H9 (cell line): ENCODE results near the gene NAP1L5. TPM values are rescaled to one million over a fixed set of nuclear protein-coding genes. Genes with fewer than 3 reads are reported as not detected.
A peak's percentile ranks its signal among the peaks of the same experiment; 100 is the strongest.

Source experiments
- DNase-seq: peaks from one replicate; pipeline ENCODE4 v3.0.0-alpha.2; 2017
- H2AFZ ChIP-seq: one replicate; pipeline ENCODE4 v1.6.1; 2013; ENCODE audit warnings: mild to moderate bottlenecking, low read length, control low read depth, moderate library complexity
- H2AK5ac ChIP-seq: 2 replicates; pipeline ENCODE4 v1.6.1; 2013; ENCODE audit warnings: low read length, control low read depth, mixed read lengths; ENCODE audit not compliant: insufficient read length
- H2BK120ac ChIP-seq: one replicate; pipeline ENCODE4 v1.6.1; 2013; ENCODE audit warnings: low read depth, mild to moderate bottlenecking, low read length, control low read depth, inconsistent platforms; ENCODE audit not compliant: poor library complexity, severe bottlenecking
- H2BK12ac ChIP-seq: 2 replicates; pipeline ENCODE4 v1.6.1; 2013; ENCODE audit warnings: low read length, control low read depth, mixed read lengths, low read depth; ENCODE audit not compliant: insufficient read length
- H2BK15ac ChIP-seq: 2 replicates; pipeline ENCODE4 v1.6.1; 2013; ENCODE audit warnings: low read depth, low read length, control low read depth
- H2BK20ac ChIP-seq: one replicate; pipeline ENCODE4 v1.6.1; 2013; ENCODE audit warnings: low read depth, mild to moderate bottlenecking, low read length, control low read depth, inconsistent platforms; ENCODE audit not compliant: poor library complexity, severe bottlenecking
- H2BK5ac ChIP-seq: 2 replicates; pipeline ENCODE4 v1.6.1; 2013; ENCODE audit warnings: low read length, control low read depth, mixed read lengths; ENCODE audit not compliant: insufficient read length
- H3K14ac ChIP-seq: 2 replicates; pipeline ENCODE4 v1.6.1; 2013; ENCODE audit warnings: low read length, control low read depth; ENCODE audit not compliant: insufficient read depth
- H3K18ac ChIP-seq: 2 replicates; pipeline ENCODE4 v1.6.1; 2013; ENCODE audit warnings: low read depth, mild to moderate bottlenecking, mixed read lengths, low read length, control low read depth; ENCODE audit not compliant: insufficient read length
- H3K23ac ChIP-seq: 2 replicates; pipeline ENCODE4 v1.6.1; 2013; ENCODE audit warnings: low read length, control low read depth, mixed read lengths, low read depth; ENCODE audit not compliant: insufficient read length
- H3K23me2 ChIP-seq: 2 replicates; pipeline ENCODE4 v1.6.1; 2013; ENCODE audit warnings: low read depth, mild to moderate bottlenecking, mixed read lengths, low read length, control low read depth; ENCODE audit not compliant: insufficient read length, poor library complexity, severe bottlenecking
- H3K27ac ChIP-seq: 2 replicates; pipeline ENCODE4 v1.5.1; 2013; ENCODE audit warnings: low read length, control low read depth, mixed read lengths, low read depth; ENCODE audit not compliant: insufficient read length
- H3K27me3 ChIP-seq: 2 replicates; pipeline ENCODE4 v1.6.1; 2013; ENCODE audit warnings: low read length, control low read depth, inconsistent platforms; ENCODE audit not compliant: insufficient read depth
- H3K4ac ChIP-seq: 2 replicates; pipeline ENCODE4 v1.6.1; 2013; ENCODE audit warnings: low read depth, mild to moderate bottlenecking, control low read depth, inconsistent platforms, low read length, moderate library complexity
- H3K4me1 ChIP-seq: 2 replicates; pipeline ENCODE4 v1.6.1; 2013; ENCODE audit warnings: low read length, control low read depth, inconsistent platforms; ENCODE audit not compliant: insufficient read depth
- H3K4me2 ChIP-seq: 2 replicates; pipeline ENCODE4 v1.6.1; 2013; ENCODE audit warnings: low read length, control low read depth, mixed read lengths; ENCODE audit not compliant: insufficient read length, insufficient read depth
- H3K56ac ChIP-seq: 2 replicates; pipeline ENCODE4 v1.6.1; 2013; ENCODE audit warnings: low read depth, mild to moderate bottlenecking, mixed read lengths, low read length, control low read depth; ENCODE audit not compliant: insufficient read length
- H3K79me1 ChIP-seq: 2 replicates; pipeline ENCODE4 v1.6.1; 2013; ENCODE audit warnings: low read depth, mild to moderate bottlenecking, moderate library complexity, low read length, control low read depth, inconsistent platforms; ENCODE audit not compliant: insufficient read depth, poor library complexity, severe bottlenecking
- H3K79me2 ChIP-seq: 2 replicates; pipeline ENCODE4 v1.6.1; 2013; ENCODE audit warnings: low read length, control low read depth, inconsistent platforms; ENCODE audit not compliant: insufficient read depth
- H3K9ac ChIP-seq: 2 replicates; pipeline ENCODE4 v1.6.1; 2013; ENCODE audit warnings: low read length, control low read depth, mixed read lengths; ENCODE audit not compliant: insufficient read length; ENCODE audit errors: extremely low read depth
- H3K9me3 ChIP-seq: one replicate; pipeline ENCODE4 v1.6.1; 2013; ENCODE audit warnings: low read depth, low read length, inconsistent platforms; ENCODE audit not compliant: control insufficient read depth
- H3T11ph ChIP-seq: one replicate; pipeline ENCODE4 v1.6.1; 2013; ENCODE audit warnings: mild to moderate bottlenecking, low read length, control low read depth, inconsistent platforms
- H4K20me1 ChIP-seq: one replicate; pipeline ENCODE4 v1.6.1; 2013; ENCODE audit not compliant: control insufficient read depth, insufficient read length, insufficient read depth
- H4K5ac ChIP-seq: 2 replicates; pipeline ENCODE4 v1.6.1; 2013; ENCODE audit warnings: low read depth, mild to moderate bottlenecking, mixed read lengths, low read length, control low read depth; ENCODE audit not compliant: insufficient read length
- H4K8ac ChIP-seq: replicated peaks from 2 replicates; pipeline ENCODE4 v1.6.1; 2013; ENCODE audit warnings: low read length, control low read depth, mixed read lengths, low read depth; ENCODE audit not compliant: insufficient read length
- H4K91ac ChIP-seq: 2 replicates; pipeline ENCODE4 v1.6.1; 2013; ENCODE audit warnings: low read depth, mild to moderate bottlenecking, moderate library complexity, mixed read lengths, low read length, control low read depth; ENCODE audit not compliant: insufficient read length
- H3K27ac Mint-ChIP-seq, 3 experiments: 2 replicates in 2 of 3; 3 replicates in 1 of 3; pipeline ENCODE4 v1.8.0; 2020 to 2021; ENCODE audit warnings: mixed read lengths in 3 of 3, mild to moderate bottlenecking in 1 of 3, moderate library complexity in 1 of 3
- H3K27me3 Mint-ChIP-seq: 2 replicates; pipeline ENCODE4 v1.8.0; 2021; ENCODE audit warnings: low read depth, mild to moderate bottlenecking, moderate library complexity, mixed read lengths
- H3K36me3 Mint-ChIP-seq, 3 experiments: 2 replicates in 2 of 3; 3 replicates in 1 of 3; pipeline ENCODE4 v1.8.0; 2020 to 2021; ENCODE audit warnings: low read depth in 3 of 3, mixed read lengths in 3 of 3; ENCODE audit not compliant: insufficient read depth in 1 of 3
- H3K4me1 Mint-ChIP-seq, 2 experiments: 2 replicates each; pipeline ENCODE4 v1.8.0; 2020; ENCODE audit warnings: mixed read lengths in 2 of 2
- H3K4me3 Mint-ChIP-seq, 2 experiments: 2 replicates in 1 of 2; 3 replicates in 1 of 2; pipeline ENCODE4 v1.8.0; 2020 to 2021; ENCODE audit warnings: mild to moderate bottlenecking in 2 of 2, mixed read lengths in 2 of 2, moderate library complexity in 1 of 2
- H3K9me3 Mint-ChIP-seq, 2 experiments: 2 replicates in 1 of 2; 3 replicates in 1 of 2; pipeline ENCODE4 v1.8.0; 2020; ENCODE audit warnings: mild to moderate bottlenecking in 2 of 2, mixed read lengths in 2 of 2, moderate library complexity in 1 of 2
- WGBS: extraction: QIAGEN DNeasy Blood & Tissue Kit; methylation state at CpG from one replicate; pipeline ENCODE4 v1.1.7; 2013; ENCODE audit warnings: missing lambda C conversion rate, low lambda C conversion rate, mixed read lengths; ENCODE audit not compliant: insufficient read length; ENCODE audit errors: extremely low coverage; 5-methylcytosine and 5-hydroxymethylcytosine counted together
- total RNA-seq: library from RNA; stranded (reverse); gene quantifications from 2 replicates; pipeline ENCODE4 v1.2.1, GENCODE V29; 2021
- TF ChIP-seq, protein P1 (sequence below): fragments of 200-600 bp; sonication (generic); conservative IDR thresholded peaks from 3 replicates; pipeline ENCODE4 v1.8.0; 2021; ENCODE audit warnings: antibody characterized with exemption, mild to moderate bottlenecking

Gene NAP1L5
- total RNA-seq, 1 experiment from 2014 or later: 2.2 TPM

- Histone ChIP-seq H3K27ac (no peak overlapping the region), H3K14ac (no peak overlapping the region), H2BK5ac (no peak overlapping the region), H3K79me1 (no peaks in the 10 kb centered on the region), H4K8ac (no peak overlapping the region), H3K9ac (no peak overlapping the region), H3K23ac (no peak overlapping the region), H3K23me2 (no peaks in the 10 kb centered on the region), H3K4ac (no peak overlapping the region), H4K5ac (no peak overlapping the region), H3K27me3 (no peaks in the 10 kb centered on the region), H2AFZ (no peak overlapping the region), H4K20me1 (no peaks in the 10 kb centered on the region), H4K91ac (no peak overlapping the region), H2AK5ac (no peak overlapping the region), H2BK15ac (no peak overlapping the region), H3K4me2 (no peak overlapping the region), H2BK120ac (no peak overlapping the region), H3K9me3 (no peaks in the 10 kb centered on the region), H3K4me1 (no peaks in the 10 kb centered on the region), H2BK12ac (no peak overlapping the region), H3T11ph (no peak overlapping the region), H3K79me2 (no peaks in the 10 kb centered on the region), H3K18ac (no peak overlapping the region), H2BK20ac (no peak overlapping the region), H3K56ac (no peak overlapping the region)
- H3K27me3 Mint-ChIP-seq: no peaks in the 10 kb centered on the region
- no peaks in the 10 kb centered on the region for H3K9me3 Mint-ChIP-seq
- no CpG with 5 or more reads among the region's 2 CpGs for WGBS
- H3K27ac Mint-ChIP-seq: peak overlapping the region in 2 of 3 experiments; percentile 50 to 92; a peak in 2 of 7 replicates
- H3K4me1 Mint-ChIP-seq: peaks cover 4 to 7% of the 10 kb centered on the region in 2 experiments; a peak in 3 of 4 replicates
- TF ChIP-seq, protein P1, sequence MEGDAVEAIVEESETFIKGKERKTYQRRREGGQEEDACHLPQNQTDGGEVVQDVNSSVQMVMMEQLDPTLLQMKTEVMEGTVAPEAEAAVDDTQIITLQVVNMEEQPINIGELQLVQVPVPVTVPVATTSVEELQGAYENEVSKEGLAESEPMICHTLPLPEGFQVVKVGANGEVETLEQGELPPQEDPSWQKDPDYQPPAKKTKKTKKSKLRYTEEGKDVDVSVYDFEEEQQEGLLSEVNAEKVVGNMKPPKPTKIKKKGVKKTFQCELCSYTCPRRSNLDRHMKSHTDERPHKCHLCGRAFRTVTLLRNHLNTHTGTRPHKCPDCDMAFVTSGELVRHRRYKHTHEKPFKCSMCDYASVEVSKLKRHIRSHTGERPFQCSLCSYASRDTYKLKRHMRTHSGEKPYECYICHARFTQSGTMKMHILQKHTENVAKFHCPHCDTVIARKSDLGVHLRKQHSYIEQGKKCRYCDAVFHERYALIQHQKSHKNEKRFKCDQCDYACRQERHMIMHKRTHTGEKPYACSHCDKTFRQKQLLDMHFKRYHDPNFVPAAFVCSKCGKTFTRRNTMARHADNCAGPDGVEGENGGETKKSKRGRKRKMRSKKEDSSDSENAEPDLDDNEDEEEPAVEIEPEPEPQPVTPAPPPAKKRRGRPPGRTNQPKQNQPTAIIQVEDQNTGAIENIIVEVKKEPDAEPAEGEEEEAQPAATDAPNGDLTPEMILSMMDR: no peak
- H3K4me3 Mint-ChIP-seq: no peak overlapping the region
- no peak for DNase-seq
- H3K36me3 Mint-ChIP-seq: no peaks in the 10 kb centered on the region
Measured at GRCh38 chr4:88673886-88674285, 23.7 kb downstream of the NAP1L5 start.
